Ovary (tissue), 9 donors: ENCODE measurements around the gene ENTHD1. TPM values are rescaled to one million over a fixed set of nuclear protein-coding genes. Genes with fewer than 3 reads are reported as not detected.

ENCODE experiments used
- DNase-seq, 5 donors: peaks; one replicate each; pipeline ENCODE4 v3.0.0-alpha.2; 2019 to 2020
- H3K27ac ChIP-seq, 2 donors: fragments of 200-600 bp; one replicate each; pipeline versions ENCODE4 v1.5.1 to v1.8.0; 2019 to 2022
- H3K27me3 ChIP-seq: fragments of 200-600 bp; one replicate; pipeline ENCODE4 v1.8.0; 2022
- H3K36me3 ChIP-seq: fragments of 200-600 bp; sonication (generic); one replicate; pipeline ENCODE4 v1.5.1; 2019
- H3K4me1 ChIP-seq: one replicate; pipeline ENCODE4 v1.8.1; 2013; ENCODE audit warnings: mild to moderate bottlenecking, moderate library complexity; ENCODE audit not compliant: insufficient read depth
- H3K4me3 ChIP-seq: fragments of 200-600 bp; sonication (generic); one replicate; pipeline ENCODE4 v1.5.1; 2017
- H3K9me3 ChIP-seq, 2 donors: fragments of 200-600 bp in 1 of 2; sonication (generic) in 1 of 2; one replicate each; pipeline versions ENCODE4 v1.5.1 to v1.8.1; 2013 to 2019; ENCODE audit warnings: mild to moderate bottlenecking in 1 of 2, moderate library complexity in 1 of 2
- EP300 ChIP-seq: sonication (generic); formaldehyde crosslinking; IDR thresholded peaks from one replicate; pipeline ENCODE4 v1.6.1; 2017; ENCODE audit warnings: antibody characterized with exemption
- POLR2A ChIP-seq: fragments of 450-650 bp; IDR thresholded peaks from one replicate; pipeline ENCODE4 v1.6.1; 2017; ENCODE audit warnings: antibody characterized with exemption, mild to moderate bottlenecking, moderate library complexity
- WGBS, 3 donors: extraction: QIAGEN DNeasy Blood & Tissue Kit in 1 of 3; methylation state at CpG; one replicate each; pipeline versions ENCODE4 v1.1.5 to v1.1.7; 2013 to 2017; 5-methylcytosine and 5-hydroxymethylcytosine counted together
- intact Hi-C, 4 donors: fragments of 100-400 bp; cut with DNase I; formaldehyde crosslinking; loops; one replicate each; pipeline versions ENCODE4 v1.11.0 to v1.15.1; 2022 to 2023
- polyA plus RNA-seq, 2 donors: library from polyadenylated mRNA; stranded (reverse); fragments of 200-250 nt in 1 of 2; fragments of 350-450 nt in 1 of 2; fragmentation: Illumina TruSeq in 1 of 2; extraction: RNeasy Lipid Tissue Mini Kit (QIAGEN cat#74804) in 1 of 2; gene quantifications; one replicate each; pipeline ENCODE4 v1.2.3, GENCODE V29; 2013 to 2014
- total RNA-seq, 7 donors: library from RNA; depleted of rRNA in 2 of 7; stranded (reverse); fragments of >200 nt in 2 of 7; fragmentation: NEBNext Ultra II Directional in 3 of 7; extraction: Animal tissue kit (Norgen Biotek cat#: 25700) in 3 of 7; gene quantifications; one replicate each; pipeline versions ENCODE4 v1.1.0 to v1.2.4, GENCODE V29; 2016 to 2023
- TF ChIP-seq, protein P1 (sequence below), 3 donors: fragments of 450-650 bp in 2 of 3; fragments of 200-600 bp in 1 of 3; IDR thresholded peaks; one replicate each; pipeline versions ENCODE4 v1.5.1 to v1.8.0; 2016 to 2022; ENCODE audit warnings: antibody characterized with exemption in 3 of 3, mild to moderate bottlenecking in 1 of 3
- donor health status: DM: no; HTN: no; CAD: no; lungs with moderate emphysema.
- donor health status: DM: no; HTN: no; CAD: no.
- donor health status: Bipolar disorder and iron deficiency.
- donor health status: DM: yes; HTN: yes; CAD: no.
- donor health status: DM: no; HTN: no; CAD: no.
- donor health status: DM: yes; HTN: yes; CAD: no.

ENTHD1 gene
- total and polyA plus RNA-seq, 9 donors, result 0.23 TPM; not detected in 8

DNA sequence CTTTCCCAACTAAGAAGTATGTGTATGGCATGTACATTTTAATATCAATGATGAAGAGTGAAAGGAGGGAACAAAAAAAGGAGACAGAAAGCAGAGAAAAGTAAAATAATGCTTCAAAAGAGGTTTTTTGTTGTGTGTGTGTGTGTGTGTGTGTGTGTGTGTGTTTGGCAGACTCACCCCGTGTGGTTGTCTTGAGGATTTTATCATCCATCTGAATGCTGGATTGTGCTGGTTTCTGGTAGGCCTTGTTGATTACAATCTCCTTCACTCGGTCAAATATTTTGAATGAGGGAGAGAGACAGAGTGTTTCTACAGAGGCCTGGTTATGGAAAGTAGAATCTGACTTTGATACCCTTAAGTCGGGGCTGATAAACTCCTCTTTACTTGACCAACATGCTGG, 128.5 kb downstream of the ENTHD1 start:
- Histone ChIP-seq H3K4me1 (no peaks in the 10 kb centered on the region), H3K4me3 (no peak overlapping the region), H3K9me3 (no peaks in the 10 kb centered on the region), H3K27me3 (no peaks in the 10 kb centered on the region), H3K27ac (no peak overlapping the region), H3K36me3 (no peaks in the 10 kb centered on the region)
- WGBS, 3 donors, result 67 to 75% (median 72%) methylated on average over 3 of the region's 3 CpGs
- no peak for DNase-seq
- TF ChIP-seq POLR2A (no peak), EP300 (no peak)
- TF ChIP-seq, protein P1, sequence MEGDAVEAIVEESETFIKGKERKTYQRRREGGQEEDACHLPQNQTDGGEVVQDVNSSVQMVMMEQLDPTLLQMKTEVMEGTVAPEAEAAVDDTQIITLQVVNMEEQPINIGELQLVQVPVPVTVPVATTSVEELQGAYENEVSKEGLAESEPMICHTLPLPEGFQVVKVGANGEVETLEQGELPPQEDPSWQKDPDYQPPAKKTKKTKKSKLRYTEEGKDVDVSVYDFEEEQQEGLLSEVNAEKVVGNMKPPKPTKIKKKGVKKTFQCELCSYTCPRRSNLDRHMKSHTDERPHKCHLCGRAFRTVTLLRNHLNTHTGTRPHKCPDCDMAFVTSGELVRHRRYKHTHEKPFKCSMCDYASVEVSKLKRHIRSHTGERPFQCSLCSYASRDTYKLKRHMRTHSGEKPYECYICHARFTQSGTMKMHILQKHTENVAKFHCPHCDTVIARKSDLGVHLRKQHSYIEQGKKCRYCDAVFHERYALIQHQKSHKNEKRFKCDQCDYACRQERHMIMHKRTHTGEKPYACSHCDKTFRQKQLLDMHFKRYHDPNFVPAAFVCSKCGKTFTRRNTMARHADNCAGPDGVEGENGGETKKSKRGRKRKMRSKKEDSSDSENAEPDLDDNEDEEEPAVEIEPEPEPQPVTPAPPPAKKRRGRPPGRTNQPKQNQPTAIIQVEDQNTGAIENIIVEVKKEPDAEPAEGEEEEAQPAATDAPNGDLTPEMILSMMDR (IDR thresholded peaks at IDR 0.05), result no peak
- intact Hi-C loops, result no loop called here

DNA sequence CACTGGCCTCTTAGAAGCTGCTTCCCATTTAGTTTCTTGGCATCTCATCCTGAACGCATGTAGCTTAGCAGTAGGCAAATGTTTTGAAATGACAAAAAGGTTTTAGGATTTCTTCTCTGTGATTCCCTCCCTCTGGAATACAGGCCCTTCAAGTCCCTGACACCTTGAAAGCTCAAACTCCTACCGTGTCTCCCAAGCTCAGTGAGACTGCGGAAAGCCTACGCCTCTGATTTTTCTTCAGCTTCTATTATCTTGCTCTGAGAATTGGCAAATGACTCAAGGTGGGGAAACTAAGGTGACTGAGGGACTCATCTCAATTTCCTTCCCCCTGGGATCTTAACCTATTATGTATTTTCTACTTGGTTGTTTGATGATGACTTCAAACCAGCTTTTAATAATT, 130.3 kb downstream of the ENTHD1 start:
- no peaks in the 10 kb centered on the region for H3K27me3 ChIP-seq
- TF ChIP-seq, protein P1 (IDR thresholded peaks at IDR 0.05), result no peak
- TF ChIP-seq POLR2A, result no peak
- H3K27ac ChIP-seq, result no peak overlapping the region
- H3K4me3 ChIP-seq, result no peak overlapping the region
- no peak for DNase-seq
- intact Hi-C loops, result no loop called here
- 77 to 82% (median 79%) methylated on average over 4 of the region's 4 CpGs for WGBS, 3 donors
- H3K36me3 ChIP-seq, result no peaks in the 10 kb centered on the region
- H3K9me3 ChIP-seq, result no peaks in the 10 kb centered on the region
- H3K4me1 ChIP-seq, result no peaks in the 10 kb centered on the region

DNA sequence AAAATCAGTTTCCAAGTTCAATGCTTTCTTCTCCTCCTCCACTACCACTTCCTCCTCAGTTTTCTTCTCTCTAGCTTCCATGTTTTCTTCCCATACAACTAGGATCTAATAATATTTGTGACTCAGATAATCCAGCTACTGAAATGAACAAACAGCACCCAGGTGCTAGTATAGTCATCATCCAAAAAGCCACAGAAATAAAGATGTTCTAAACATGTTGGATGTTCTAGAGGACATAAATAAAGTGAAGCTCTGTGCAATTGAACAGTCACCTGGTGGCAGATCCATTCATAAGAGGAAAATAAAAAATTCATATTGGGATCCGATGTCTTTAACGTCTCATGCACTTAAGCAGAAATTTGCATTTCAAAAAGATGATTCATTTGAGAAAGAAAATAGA, 142.8 kb downstream of the ENTHD1 start:
- intact Hi-C loops, result no loop called here
- no peaks in the 10 kb centered on the region for H3K27me3 ChIP-seq
- 74 to 92% (median 85%) methylated on average over 2 of the region's 2 CpGs for WGBS, 3 donors
- no peak for DNase-seq
- no peak overlapping the region for H3K4me3 ChIP-seq
- TF ChIP-seq EP300 (no peak), POLR2A (no peak)
- TF ChIP-seq, protein P1 (IDR thresholded peaks at IDR 0.05), result no peak
- H3K27ac ChIP-seq, result no peak overlapping the region
- no peaks in the 10 kb centered on the region for H3K9me3 ChIP-seq
- no peaks in the 10 kb centered on the region for H3K4me1 ChIP-seq
- no peaks in the 10 kb centered on the region for H3K36me3 ChIP-seq

DNA sequence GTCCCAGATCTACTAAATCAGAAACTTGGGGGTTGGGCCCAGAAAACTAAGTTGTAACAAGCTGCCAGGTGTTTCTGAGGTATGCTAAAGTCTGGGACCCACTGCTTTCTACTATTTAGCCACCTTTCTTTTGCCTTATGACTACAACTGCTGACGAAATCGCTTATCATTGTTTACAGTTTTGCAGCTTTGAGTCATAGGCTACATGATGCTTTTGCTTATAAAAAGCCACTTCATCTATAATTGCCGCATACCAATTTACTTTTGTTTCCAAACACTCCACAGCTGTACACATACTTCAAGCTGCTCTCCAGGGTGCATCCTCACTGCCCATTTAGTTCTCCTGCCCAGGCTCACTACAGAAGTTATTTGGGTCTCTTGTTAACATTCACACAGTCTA, 144.7 kb downstream of the ENTHD1 start:
- no peak for DNase-seq
- intact Hi-C loops, result no loop called here
- Histone ChIP-seq H3K27me3 (no peaks in the 10 kb centered on the region), H3K9me3 (no peaks in the 10 kb centered on the region), H3K4me3 (no peak overlapping the region), H3K27ac (no peak overlapping the region), H3K36me3 (no peaks in the 10 kb centered on the region), H3K4me1 (no peaks in the 10 kb centered on the region)
- WGBS, 3 donors, result 2 to 25% (median 13%) methylated on average over 3 of the region's 3 CpGs
- TF ChIP-seq, protein P1 (IDR thresholded peaks at IDR 0.05), result no peak
- TF ChIP-seq EP300, result no peak
- no peak for TF ChIP-seq POLR2A
